Measurements from ENCODE around the gene MACROD2.

Gene MACROD2

GRCh38 chr20:15199698-15200097, 1204.4 kb downstream of the MACROD2 start:
- FAIRE-seq (no peak), DNase-seq (ENCODE audit: insufficient read length, low spot score) (no peak)
- TF ChIP-seq CTCF (IDR thresholded peaks at IDR 0.05; ENCODE audit: insufficient read depth, missing control alignments): no peak

GRCh38 chr20:15200147-15200565, 1204.8 kb downstream of the MACROD2 start:
- no peak for DNase-seq (ENCODE audit: insufficient read length, low spot score)
- no peak for FAIRE-seq
- no peak for TF ChIP-seq CTCF (IDR thresholded peaks at IDR 0.05; ENCODE audit: insufficient read depth, missing control alignments)

- FAIRE-seq: no peak
- no peak for TF ChIP-seq CTCF (IDR thresholded peaks at IDR 0.05; ENCODE audit: insufficient read depth, missing control alignments)
These were observed 1206.3 kb downstream of the MACROD2 start for GRCh38 chr20:15201602-15202001.

GRCh38 chr20:15204234-15204633, 1208.9 kb downstream of the MACROD2 start:
- no peak for TF ChIP-seq CTCF (IDR thresholded peaks at IDR 0.05; ENCODE audit: insufficient read depth, missing control alignments)
- DNase-seq (ENCODE audit: insufficient read length, low spot score): no peak
- FAIRE-seq: no peak

More at GRCh38 chr20:15201602-15202001, 1206.3 kb downstream of the MACROD2 start:
- no peak for DNase-seq (ENCODE audit: insufficient read length, low spot score)

- FAIRE-seq (no peak), DNase-seq (ENCODE audit: insufficient read length, low spot score) (no peak)
- TF ChIP-seq CTCF (IDR thresholded peaks at IDR 0.05; ENCODE audit: insufficient read depth, missing control alignments): no peak
These were observed 1209.7 kb downstream of the MACROD2 start for GRCh38 chr20:15205028-15205427.

GRCh38 chr20:15205719-15206118, 1210.4 kb downstream of the MACROD2 start:
- FAIRE-seq (no peak), DNase-seq (ENCODE audit: insufficient read length, low spot score) (no peak)
- no peak for TF ChIP-seq CTCF (IDR thresholded peaks at IDR 0.05; ENCODE audit: insufficient read depth, missing control alignments)

- TF ChIP-seq CTCF (IDR thresholded peaks at IDR 0.05; ENCODE audit: insufficient read depth, missing control alignments): no peak
- DNase-seq (ENCODE audit: insufficient read length, low spot score): no peak
- FAIRE-seq: no peak
These were observed 1214.2 kb downstream of the MACROD2 start for GRCh38 chr20:15209537-15209936.

Data from D721Med (cell line).